G401 (cell line): ENCODE measurements around the gene WDR5B. TPM values are rescaled to one million over a fixed set of nuclear protein-coding genes. Genes with fewer than 3 reads are reported as not detected.
A peak's percentile ranks its signal among the peaks of the same experiment; 100 is the strongest.
"Not testable (repeated sequence)": the region's sequence is repeated elsewhere in the genome, so short reads cannot be mapped to it uniquely, and the experiment has no call there.

Experiments used
- DNase-seq: peaks from one replicate; pipeline ENCODE4 v3.0.0-alpha.2; 2015; ENCODE audit warnings: low spot score
- in situ Hi-C: cut with HindIII; loops from 2 replicates; pipeline ENCODE4 v1.10.0; 2016; ENCODE audit warnings: low sequenced_read_pairs, mixed read lengths
- total RNA-seq: library from RNA; depleted of rRNA; stranded (reverse); fragments of >200 nt; shearing (Covaris generic); gene quantifications from 2 replicates; pipeline ENCODE4 v1.2.3, GENCODE V29; 2014; rRNA removed

WDR5B gene
- total RNA-seq, 1 experiment from 2014 or later = 3.5 TPM

- in situ Hi-C loops = no loop called here
Measured at GRCh38 chr3:122382888-122383666, 32.8 kb downstream of the WDR5B start, which contains the start of gene MIX23. Gene MIX23, minus strand, starts transcription at chr3:122383231. Its CDS starts 7 bp downstream, at chr3:122383224.

GRCh38 chr3:122377975-122378374, 37.9 kb downstream of the WDR5B start:
- no peak for DNase-seq
- in situ Hi-C loops = no loop called here

More at GRCh38 chr3:122382888-122383666, 32.8 kb downstream of the WDR5B start, which contains the start of gene MIX23:
- DNase-seq = peak; percentile 92

DNA sequence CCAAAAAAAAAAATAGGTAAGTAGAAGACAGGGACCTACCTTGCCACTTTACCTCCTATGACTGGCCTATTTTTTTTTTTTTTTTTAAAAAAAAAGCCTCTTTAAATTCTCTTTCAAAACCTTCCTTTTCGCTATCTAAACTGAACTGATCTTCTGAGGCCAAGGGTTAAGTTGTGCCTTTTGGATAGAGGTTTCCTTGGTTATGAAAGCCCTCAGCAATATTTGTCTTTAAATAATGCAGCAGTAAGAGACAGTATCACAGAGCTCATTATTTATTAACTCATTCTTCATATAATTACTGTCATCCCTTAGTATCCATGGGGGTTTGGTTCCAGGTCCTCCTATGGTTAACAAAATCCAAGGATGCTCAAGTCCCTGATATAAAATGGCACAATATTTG, 41.8 kb downstream of the WDR5B start:
- in situ Hi-C loops = no loop called here
- no peak for DNase-seq

DNA sequence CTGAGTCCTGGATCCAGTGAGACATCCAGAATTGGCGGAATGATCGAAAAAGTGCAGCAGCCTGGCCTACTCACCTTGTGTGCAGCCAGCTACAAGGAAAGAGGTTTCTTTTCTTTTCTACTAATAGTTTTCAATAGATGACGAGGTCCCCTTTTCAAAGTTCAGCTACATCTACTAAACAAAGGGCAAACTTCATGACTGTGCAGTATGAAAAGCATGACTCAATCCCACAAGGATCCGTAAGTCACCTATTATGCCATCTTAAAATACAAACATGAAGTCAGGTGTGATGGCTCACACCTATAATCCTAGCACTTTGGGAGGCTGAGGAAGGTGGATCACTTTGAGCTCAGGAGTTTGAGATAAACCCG, 49.5 kb downstream of the WDR5B start:
- no peak for DNase-seq
- in situ Hi-C loops = no loop called here

- in situ Hi-C loops, DNase-seq: not testable (repeated sequence)
Measured at GRCh38 chr3:122365582-122366378, 50.1 kb downstream of the WDR5B start.

DNA sequence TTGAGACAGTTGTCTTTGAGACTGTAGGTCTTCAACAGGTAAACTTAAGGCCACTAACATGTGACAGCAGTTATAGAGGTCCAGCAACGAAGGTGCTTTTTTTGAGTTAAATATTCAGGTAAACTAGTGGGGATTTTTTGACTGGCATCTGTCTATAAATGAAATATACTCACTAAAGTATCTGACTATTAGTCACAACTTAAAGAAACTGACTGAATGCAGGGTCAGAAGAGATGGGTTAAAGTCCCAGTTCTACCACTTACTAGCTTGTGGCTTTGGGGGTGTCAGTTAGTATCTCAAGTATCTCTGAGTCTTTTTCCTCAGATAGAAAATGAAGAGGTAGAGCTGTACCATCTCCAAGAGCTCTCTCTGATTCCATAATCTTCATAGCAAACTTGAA, 50.8 kb downstream of the WDR5B start:
- in situ Hi-C loops = no loop called here

DNA sequence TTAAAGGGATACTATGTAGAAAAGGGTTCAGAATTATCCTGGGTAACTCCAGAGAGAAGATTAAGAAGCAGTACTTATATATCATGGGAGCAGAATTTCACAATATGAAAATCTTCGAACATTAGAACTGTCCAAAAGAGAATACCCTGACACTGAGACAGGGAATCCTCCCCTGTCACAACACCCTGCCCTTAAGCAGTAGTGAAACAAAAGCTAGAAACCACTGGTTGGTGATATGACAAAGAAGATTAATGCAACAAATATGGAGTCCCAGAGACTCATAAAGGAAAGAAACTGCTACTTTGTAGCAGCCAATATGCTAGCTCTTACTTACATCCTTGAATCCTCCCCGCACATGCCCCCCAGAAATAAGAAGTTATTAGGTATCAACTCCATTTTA, 51.4 kb downstream of the WDR5B start:
- no peak for DNase-seq
- in situ Hi-C loops = no loop called here

More for the DNA sequence above, 50.8 kb downstream of the WDR5B start:
- no peak for DNase-seq

Other genes starting within 250 kb of the WDR5B start
- not detected in 2 replicates for gene CASR, start 232.4 kb downstream of the WDR5B start, total RNA-seq
- gene CSTA, start 90.8 kb downstream of the WDR5B start, total RNA-seq = not detected in 2 replicates
- gene MIX23, start 32.8 kb downstream of the WDR5B start, total RNA-seq = 72.6 and 93.7 TPM in 2 replicates
- gene FAM162A, start 31.9 kb downstream of the WDR5B start, total RNA-seq = 35.6 and 58.4 TPM in 2 replicates
- 30.8 and 58.9 TPM in 2 replicates for gene KPNA1, start 98.9 kb upstream of the WDR5B start, total RNA-seq
- gene PARP9, start 148.2 kb upstream of the WDR5B start, total RNA-seq = 3.8 and 4.1 TPM in 2 replicates
- 4.9 and 5.3 TPM in 2 replicates for gene DTX3L, start 148.3 kb upstream of the WDR5B start, total RNA-seq
- gene PARP15, start 161.6 kb upstream of the WDR5B start, total RNA-seq = not detected in 2 replicates